Stimulated activated CD4-positive, alpha-beta T cell treated with anti-CD3 and anti-CD28 coated beads, Interleukin-12 subunit alpha, Interleukin-12 subunit beta, amount 100 ng/mL, for 48 hours (primary cell): ENCODE measurements around the gene POU6F2.
"Not testable (repeated sequence)": the region's sequence is repeated elsewhere in the genome, so short reads cannot be mapped to it uniquely, and the experiment has no call there.

ENCODE experiments used
- DNase-seq, 3 donors: peaks; one replicate each; pipeline ENCODE4 v3.0.0-alpha.2; 2020; ENCODE audit warnings: low read depth in 2 of 3, low spot score in 1 of 3

Gene POU6F2

DNA sequence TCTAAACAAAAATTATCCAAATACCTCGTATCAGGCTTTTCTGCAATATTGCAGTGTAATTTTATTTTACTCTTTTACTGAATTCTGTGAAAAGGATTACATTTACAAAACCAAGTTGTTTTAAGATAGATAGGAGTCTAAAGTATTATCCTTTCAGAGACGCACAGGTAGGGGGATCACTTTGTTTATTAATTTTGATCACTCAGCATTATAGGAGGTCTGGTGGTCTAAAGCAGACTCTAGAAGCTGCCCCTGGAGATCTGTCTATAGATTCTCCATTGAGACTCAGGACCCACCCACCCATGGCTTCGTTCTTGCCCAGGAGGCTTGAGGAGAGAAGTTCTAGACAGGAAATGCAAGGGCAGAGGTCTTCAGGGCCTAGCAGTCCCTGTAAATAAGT is 365.1 kb downstream of the POU6F2 start:
- no peak for DNase-seq

DNA sequence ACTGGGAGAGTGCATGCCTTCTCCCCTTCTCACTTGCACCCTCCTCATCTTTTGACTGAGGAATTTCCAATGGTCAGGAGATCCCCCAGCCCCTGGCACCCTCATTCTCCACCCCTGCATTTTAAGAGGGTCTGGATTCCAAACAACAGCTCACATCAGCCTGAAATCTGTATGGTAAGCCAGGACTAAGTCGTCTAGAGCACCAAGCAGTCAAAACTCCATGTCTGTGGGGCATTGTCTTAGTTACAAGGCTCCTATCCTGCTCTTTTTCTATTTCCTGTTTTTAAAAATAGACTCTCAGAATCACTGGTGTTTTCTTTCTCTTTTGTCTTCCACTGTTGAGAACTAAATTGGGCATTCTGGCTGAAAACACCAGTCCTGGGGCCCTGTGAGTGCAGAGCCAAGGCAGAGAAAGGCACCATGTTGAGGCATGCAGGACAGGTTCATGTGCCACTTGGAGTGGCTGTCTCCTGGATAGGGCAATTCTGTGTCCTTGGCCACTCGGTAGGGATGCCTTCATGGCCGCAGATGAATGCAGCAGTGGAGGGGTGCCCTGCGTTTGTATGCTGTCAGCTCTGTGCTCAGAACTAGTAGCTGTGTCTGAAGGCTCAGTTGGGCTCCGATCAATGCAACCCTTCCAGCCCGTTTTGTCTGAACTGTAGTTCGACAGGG is 371.9 kb downstream of the POU6F2 start:
- DNase-seq = no peak

DNA sequence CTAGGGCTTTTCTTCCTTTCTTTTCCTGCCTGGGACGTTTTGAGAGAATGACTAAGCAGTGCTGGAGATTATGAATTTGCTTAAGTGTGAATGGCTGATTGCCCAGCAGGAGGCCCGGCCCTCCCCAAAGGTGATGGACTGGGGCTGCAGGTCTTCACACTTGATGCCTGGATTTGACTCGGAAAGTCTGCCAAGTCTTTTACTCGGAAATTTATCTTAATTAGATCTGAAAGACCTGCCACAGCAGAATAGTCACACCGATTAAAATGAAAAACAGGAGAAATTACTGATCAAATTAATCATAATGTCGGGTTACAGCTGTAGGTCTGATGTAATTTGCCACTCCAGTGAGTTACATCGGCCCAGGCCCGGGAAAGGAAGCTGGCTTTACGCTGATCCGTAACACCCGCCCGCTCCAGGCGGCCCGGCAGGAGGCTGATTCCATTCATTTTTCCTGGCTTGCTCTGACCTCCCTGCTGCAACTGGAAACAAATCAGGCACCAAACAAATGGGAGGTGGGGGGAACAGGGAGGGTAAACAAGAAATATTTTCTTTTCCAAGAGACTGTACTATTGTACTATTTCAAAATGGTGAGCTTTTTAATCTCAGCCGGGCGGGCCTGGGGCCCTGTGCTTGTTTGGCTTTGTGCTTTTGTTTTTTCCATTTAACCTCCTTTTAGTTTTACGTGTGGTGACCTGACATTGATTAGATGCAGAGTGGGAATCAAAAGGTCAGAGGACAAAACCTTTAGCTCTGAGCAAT is 376.1 kb downstream of the POU6F2 start:
- DNase-seq = no peak

DNA sequence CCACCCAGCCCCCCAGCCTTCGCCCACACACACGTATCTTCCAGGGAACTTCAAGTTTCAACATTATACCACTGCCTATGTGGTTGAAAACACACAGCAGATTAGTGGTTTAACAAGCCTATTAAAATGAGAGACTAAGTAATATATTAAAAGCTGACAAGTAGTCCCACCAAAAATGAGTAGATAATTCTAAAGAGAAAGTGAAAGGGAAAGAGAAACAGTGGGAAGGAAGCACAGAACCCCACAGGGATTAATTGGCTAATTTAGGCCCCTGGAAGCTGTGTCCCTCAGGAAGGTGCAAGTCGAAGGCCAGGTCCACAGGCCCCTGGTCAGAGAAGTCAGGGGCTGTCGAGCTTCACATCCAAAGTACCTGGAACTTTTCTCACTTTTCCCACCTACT is 378.0 kb downstream of the POU6F2 start:
- no peak for DNase-seq

DNA sequence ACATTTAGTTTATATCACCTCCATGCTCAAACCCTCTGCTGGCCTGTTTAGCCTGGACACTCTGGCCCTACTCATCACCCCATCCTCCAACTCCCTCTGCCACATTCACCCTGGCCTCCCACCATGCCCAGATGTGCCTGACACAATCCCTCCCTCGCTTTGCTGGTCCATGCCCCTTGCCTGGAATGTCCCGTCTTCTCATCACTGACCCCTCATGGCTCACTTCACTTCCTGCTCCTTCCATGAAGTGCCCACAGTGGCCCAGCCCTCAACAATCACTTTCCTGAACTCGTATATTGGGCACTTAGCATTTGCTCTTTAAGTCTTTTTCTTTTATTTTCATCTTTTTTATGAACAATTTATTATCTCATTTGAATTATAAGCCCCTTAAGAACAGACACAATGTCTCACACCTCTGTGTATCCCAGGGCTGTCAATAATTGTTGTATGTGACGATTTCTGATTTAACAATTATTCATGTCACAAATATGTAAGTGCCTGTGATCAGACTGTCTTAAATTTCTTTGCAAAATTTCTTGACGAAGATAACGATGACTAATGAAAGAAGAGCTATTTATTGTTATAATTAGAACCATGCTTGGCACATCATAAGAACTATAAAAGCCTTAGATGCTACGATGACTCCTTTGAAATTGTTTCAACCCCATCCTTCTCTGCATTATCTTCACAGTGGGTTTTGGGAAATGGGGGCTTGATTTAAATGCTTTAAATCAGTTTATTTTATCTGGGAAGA is 378.6 kb downstream of the POU6F2 start:
- DNase-seq = no peak

DNA sequence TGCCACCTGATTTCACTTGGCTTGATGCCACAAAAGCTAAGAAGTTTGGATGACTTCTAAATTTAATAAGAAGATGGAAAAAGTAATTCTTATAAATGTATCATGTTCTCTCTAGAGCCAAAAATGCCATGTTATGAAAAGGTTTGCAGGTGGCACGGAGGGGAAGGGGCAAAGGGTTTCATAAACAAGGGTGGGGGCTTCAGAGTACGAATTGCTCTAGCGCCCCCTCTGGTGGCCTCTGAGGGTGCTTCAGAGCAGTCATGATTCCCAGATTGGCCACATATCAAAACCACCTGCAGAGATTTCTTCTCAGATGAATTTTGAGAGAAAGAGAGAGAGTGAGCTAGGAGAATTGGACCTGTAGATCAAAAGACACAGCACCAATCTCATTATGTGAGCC is 379.9 kb downstream of the POU6F2 start:
- DNase-seq = no peak

DNA sequence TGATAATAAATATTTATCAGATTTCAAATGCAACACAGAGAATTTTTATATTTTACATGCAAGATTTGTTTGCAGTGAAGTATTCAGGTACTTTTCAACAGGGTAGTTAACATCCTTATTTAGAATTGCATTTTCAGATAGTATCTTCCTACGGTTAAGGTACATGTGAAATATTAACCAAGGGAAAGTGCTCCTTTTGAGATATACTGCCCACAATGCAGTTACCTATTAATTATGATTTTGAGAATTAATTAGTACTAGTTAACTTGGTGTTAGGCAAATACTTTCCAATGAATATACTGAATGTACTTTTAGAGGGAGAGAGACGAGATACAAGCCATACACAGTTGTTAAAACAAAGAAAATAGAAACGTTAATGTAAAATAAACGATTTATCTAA is 382.3 kb downstream of the POU6F2 start:
- no peak for DNase-seq

DNA sequence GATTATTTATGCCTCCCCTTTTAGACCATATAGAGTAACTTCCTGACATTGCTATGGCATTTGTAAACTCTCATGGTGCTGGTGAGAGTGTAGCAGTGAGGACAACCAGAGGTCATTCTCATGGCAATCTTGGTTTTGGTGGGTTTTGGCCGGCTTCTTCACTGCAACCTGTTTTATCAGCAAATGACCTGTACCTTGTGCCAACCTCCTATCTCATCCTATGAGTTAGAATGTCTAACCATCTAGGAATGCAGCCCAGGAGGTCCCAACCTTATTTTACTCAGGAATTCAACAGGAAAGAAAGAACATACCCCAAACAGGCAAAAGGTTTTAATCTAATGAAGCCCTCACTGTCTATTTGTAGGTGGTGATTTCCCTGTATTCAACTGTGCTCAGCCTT is 383.1 kb downstream of the POU6F2 start:
- no peak for DNase-seq

DNA sequence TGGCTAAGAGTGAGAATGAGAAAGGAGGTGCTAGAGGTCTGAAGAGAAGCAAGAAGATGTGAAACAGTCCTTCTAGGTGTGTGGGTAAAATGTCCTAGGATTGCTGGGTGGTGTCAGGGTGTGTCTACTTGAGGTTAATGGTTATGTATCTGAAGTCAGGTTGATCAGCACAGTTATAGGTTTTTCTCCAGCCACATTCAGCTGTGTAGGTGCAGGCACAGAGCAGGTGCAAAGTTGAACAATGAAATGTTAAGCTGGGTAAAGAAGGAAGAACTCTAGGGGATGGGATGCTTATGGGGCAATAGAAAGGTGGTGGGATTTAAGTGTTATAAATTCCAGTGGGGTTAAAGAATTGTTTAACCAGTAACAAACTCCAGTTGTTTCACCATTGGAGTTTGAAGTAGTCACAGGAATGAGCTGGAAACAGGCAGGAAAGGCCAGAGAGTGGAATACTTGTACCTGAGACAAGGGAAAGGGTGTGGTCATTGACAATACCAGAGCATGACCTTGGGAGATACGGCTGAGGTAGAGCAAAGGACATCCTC is 388.1 kb downstream of the POU6F2 start:
- no peak for DNase-seq

DNA sequence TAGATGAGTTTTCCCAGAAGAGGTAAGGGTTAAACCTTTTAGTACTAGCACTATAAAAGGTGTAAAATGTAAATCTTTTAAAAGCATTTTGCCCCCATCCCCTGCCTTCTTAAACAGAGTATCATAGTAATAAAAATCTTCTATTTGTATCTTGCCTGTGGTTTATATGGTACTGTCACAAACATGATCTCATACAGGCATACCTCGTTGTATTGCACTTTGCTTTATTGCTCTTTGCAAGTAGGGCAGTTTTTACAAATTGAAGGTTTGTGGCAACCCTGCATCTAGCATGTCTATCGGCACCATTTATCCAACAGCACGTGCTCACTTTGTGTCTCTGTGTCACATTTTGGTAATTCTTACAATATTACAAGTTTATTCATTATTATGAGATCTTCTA is 389.7 kb downstream of the POU6F2 start:
- DNase-seq = no peak

DNA sequence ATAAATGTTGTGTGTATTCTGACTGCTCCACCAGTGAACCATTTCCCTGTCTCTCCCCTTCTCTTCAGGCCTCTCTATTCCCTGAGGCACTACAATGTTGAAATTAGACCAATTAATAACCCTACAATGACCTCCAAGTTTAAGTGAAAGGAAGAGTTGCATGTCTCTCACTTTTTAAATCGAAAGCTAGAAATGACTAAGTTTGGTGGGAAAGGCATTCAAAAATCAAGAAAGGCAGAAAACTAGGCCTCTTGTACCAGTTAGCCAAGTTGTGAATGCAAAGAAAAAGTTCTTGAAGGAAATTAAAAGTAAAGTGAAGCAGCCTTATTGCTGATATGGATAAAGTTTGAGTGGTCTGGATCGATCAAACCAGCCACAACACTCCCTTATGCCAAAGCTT is 390.2 kb downstream of the POU6F2 start:
- DNase-seq = no peak

DNA sequence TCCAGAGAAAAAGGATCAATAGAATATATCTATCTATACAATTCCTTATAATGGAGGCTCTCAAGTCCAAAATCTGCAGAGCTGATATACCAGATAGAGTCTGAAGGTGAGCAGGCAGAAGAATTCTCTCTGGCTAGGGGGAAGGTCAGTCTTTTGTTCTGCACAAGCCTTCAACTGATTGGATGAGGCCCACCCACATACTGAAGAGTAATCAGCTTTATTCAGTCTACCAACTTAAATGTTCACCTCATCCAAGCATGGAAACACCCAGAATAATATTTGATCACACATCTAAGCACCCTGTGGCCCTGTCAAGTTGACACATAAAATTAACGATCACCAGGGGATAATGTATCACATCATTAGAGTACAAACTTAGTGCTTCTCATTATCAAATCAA is 394.7 kb downstream of the POU6F2 start:
- DNase-seq = no peak

DNA sequence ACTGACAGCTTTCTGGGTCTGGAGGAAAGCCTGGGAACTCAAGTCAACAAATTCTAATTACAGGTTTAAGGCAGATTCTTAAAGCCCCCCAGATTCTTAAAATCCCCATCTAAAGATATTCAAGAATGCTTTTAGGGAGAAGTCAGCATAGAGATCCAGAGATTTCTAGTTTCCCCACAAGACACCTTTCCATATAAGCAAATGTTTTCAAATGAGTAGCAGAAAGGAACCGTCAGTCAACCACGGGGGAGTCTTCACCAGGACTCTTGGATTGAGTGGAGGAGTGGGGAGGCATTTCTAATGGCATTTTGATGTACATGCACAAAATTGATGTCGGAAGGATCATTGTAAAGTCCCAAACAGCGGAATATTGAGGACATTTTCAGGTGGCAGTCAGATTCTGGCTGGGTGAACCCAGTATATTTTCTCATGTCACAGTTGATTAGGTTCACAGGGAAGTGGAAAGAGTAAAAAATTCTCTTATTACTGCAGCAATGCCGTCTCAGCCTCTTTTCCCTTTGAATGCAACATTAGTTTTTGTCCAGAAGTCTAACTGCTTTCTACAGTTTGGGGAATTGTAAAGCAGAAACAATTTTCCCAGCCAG is 396.8 kb downstream of the POU6F2 start:
- no peak for DNase-seq

DNA sequence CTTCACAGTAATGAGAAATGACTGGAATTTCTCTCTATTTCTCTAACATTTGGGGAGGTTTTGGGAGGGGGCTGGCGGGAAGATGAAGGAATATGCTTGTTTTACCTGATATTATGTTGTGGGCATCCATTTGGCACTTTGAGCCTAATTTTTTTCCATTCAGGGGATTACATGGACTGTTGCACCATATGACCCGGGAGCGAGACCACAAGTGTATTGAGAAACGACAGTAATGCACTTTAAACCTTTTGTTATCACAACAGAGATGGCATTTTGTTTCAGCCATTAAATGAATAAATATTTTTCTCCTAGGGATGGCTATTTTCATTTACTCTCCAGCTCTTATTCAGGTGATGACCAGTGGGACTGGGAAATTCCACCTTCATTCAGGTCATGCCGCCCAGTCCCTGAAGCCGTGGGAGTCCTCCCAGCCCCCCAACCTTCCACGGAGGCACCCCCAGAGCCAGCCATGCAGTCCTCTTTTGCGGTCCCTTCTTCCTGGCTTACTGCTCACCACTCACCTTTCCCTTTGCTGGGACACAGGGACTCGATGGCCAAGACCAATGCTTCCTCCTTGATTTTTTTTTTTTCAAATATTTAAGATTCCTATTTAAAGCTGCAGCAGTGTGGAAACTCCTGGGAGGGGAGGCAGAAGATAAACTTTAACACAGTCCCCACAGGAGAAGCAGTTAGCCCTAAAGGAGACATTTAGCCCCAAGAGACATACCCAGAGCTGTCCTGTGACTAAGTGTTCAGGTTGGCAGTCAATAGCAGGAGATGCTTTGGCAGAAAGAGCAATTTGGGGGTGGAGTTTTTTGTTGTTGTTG is 397.6 kb downstream of the POU6F2 start:
- DNase-seq = no peak

DNA sequence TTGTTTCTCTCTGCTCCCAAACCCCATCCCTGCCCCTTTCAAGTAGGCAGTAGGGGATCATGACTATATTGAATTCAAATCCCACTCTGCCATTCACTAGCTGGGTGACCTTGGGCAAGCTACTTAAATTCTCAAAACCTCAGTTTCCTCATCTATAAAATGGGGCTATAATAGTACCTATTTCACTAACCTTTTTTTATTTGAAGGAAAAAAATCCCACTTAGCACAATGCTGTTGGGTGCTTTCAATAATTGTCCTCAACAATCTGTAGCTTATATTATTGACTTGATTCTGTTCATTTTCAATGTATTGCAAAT is 398.1 kb downstream of the POU6F2 start:
- no peak for DNase-seq

DNA sequence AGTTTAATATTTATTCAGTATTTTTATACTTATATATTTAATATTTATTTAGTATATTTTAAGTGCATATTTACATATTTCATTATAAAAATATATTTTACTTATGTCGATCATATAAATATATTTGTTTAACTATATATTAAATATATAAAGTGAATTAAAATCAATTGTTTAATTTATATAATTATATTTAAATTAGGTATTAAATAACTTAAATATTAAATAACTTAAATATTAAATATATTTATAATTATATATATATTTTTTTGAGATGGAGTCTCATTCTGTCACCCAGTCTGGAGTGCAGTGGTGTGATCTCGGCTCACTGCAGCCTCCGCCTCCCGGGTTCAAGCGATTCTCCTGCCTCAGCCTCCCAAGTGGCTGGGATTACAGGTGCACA is 399.2 kb downstream of the POU6F2 start:
- not testable (repeated sequence) for DNase-seq

DNA sequence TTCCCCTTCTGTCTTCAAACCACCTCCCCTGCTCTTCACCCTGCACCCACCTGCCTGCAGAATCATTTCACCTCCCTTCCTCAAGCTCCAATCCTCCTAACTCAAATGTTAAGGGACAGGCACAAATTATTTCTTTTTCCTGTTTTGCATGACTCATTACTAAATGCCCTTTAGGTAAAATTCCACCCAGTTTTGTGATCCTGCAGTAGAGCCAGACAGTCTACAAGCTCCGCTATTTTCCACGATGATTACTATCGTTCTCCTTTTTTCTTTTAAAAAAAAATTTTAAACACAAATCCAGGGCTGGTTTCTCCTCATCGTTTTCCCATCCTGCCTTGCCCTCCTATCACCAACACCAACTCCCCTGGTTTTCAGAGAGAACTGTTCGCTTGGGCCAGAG is 401.7 kb downstream of the POU6F2 start:
- DNase-seq = no peak

DNA sequence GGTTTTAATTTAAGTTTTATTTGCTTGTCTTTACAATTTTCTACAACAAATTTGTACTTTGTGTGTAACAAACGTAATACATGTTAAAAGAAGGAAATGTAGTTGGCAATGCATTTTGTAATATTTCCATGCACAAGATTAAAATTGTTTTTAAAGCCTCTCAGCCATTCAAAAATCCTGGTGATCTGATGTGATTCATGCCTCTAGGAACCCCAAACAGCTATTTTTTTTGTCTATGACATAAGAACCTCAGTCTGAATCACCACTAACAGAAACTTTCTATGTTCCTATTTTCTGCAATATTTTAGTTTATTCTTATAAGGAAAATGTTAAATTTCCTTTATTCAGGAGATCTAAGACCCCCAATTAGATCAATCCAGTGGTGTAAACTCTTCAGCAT is 405.4 kb downstream of the POU6F2 start:
- no peak for DNase-seq

DNA sequence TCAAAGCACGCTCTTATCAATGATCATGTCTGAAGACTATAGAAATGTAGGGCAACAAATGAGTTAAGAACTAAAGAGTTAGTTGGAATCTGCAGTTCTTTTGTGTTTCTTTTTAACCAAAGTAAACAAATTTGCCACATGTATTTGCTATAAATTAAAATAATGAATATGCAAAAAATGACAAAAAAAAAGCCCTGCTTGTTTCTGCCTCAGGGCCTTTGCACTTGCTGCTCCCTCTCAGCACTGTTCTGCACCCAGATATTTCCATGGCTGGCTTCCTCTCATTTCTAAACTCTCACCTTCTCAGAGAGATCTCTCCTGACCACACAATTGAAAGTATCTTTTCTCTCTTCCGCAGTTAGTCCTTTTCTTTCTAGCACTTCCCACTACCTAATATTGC is 406.7 kb downstream of the POU6F2 start:
- DNase-seq = no peak

DNA sequence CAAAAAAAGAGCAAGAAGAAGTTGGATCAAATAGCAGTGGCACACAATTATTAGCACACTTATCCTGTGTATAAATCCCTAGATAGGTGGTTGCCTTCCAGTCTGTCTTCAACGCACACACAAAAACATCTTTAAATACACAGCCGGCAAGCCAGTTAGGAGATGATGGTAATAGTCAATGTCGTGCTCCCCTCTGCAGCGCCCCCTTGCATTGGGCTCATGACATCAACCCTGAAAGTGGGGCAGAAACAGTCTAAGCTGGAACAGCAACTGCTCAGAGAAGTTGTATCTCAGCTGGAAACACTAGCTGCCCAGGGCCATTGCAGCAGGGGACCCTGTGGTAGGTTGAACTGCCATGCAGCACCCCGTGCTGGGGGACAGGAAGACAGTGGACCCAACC is 409.0 kb downstream of the POU6F2 start:
- DNase-seq = no peak

DNA sequence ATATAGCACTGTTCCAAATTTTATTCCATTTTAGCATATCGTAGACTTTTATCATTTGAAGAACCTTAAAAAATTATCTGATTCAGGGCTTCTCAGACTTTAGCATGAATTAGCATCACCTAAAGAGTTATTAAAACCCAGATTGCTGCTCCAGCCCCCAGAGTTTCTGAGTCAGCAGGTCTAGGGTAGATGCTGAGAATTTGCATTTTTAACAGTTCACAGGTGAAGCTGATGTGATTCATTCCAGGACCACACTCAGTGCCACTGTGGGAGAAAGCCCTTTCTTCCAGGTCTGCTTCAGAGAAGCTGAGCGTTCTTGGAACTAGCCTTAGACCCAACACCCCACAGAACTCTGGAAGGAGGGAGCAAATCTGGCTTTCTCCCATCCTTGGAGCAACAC is 414.4 kb downstream of the POU6F2 start:
- no peak for DNase-seq
